GM18499 (cell line): ENCODE results near the gene SLC45A1.

Experiments used
- ATAC-seq: cut with Tn5 transposase; IDR thresholded peaks from one replicate; pipeline ENCODE4 v1.9.1; 2021; ENCODE audit warnings: moderate number of reproducible peaks; ENCODE audit not compliant: insufficient read depth, unreplicated experiment

Gene SLC45A1

DNA sequence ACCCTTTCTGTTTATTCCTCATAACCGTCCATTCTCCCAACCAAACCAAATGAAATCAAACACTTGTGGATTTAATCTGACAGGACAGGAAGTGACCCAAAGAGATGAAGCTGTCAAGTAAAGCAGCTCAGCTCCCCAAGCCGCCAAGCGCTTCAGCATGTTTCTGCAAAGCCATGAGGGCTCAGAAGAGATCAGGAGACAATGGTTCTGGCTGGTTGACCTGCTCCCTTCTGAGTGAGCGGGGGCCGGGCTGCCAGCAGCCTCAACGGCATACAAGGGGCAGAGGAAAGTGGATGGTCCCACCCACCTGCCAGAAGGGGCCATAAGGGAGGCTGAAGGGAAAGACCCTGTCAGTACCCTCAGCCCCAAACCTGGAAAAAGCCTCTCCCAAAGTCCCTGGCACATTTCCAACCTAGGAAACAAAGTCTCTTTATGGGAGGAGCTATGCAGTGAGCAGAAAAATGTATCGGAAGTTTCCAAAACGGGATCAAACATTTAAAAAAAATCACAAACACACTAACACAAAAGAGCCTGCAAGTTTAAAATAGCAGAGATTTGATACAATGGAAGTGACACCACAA is 45.4 kb downstream of the SLC45A1 start:
- ATAC-seq = no peak

DNA sequence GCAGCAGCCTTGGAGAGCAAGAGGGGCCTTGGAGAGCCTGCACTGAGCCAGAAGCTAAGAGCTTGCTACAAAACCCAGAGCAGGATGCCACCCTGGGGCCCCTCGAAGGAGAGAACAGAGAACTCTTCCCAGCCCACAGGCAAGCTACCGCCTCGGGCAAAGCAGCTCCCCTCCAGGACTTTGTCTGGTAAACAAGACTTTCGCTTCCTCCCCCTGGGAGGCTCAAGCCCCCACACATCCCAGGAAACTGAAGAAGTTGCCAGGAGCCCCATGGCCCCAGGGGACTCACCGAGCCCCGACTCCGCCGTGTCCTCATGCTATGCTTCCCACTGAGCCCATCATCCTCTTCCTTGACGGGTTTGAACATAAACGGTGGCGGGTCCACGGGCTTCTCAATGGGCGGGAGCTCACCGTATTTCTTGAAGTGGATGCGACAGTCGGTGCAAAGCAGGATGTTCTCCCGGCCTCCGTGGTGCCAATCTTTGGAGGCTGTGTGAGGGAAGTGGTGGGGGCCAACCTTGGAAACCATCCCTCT is 45.9 kb downstream of the SLC45A1 start:
- ATAC-seq = no peak

DNA sequence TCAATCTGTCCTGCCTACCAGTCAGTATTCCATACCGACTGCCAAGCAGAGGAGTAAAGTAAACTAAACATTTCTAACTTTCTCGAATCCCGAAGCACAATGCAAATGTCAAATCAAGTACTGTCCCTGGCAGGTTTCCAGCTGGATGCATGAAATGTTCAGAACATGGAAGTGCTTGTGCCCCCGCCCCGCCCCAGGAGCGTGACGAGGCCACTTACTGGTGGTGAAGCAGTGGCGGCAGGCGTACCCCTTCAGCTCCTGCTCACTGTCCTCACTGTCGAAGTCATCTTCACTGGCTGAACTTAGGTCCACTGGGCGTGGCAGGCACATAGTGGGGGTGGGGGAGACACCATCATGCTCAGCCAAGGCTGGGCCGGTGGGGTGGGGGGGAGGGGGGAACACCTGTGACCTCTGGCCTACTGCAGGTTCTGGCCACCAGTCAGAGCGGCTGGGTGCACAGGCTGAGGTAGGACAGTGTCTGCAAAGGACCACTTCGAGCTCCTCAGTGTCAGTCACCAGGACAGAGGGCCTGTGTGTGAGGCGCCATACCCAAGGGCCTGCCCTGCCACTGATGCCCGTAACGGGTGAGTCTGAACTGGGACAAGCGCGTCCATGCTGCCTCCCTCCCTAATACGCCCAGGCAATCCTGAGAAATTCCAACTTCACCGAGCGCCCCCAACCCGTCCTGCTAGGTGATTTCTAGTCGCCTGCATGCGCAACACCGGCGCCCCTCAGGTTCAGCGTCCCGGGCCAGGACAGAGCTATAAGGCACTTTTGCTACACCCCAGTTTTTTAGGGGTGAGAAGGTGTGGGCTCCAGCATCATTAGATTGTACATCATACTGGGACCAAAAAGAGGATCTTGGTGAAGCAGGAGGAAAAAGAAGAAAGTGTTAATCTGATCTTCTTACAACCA is 46.9 kb downstream of the SLC45A1 start:
- ATAC-seq = no peak

DNA sequence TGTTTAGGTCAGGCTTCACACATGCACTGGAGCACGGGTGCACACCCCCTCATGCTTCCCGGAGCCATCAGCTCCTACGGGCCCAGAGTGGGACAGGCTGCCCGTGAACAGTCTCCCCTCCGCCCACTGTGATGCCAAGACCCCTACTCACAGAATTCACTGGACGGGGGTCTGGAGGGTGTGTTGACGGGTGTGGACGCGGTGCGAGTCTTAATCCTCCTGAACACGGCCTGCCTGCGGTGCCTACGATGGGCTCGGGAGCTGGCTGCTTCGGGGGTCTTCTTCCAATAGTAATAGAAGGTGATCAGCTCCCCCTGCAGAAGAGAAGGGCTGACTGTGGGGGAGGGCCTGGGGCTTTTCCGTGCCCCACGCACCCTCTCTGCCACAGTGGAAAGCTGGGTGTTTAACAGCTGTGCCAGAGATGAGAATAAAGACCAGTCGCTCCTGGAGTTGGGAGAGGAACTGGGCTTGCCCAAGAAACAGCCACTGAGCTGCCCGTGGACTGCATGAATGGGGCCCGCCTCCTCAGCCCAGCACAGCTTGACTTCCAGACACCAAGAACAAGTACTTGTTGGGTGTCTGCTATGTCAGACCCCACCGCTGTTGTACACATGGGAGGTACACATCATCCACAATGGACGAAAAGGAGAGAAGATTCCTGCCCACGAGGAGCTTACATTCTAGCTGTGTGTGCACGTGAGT is 47.9 kb downstream of the SLC45A1 start:
- ATAC-seq = no peak

DNA sequence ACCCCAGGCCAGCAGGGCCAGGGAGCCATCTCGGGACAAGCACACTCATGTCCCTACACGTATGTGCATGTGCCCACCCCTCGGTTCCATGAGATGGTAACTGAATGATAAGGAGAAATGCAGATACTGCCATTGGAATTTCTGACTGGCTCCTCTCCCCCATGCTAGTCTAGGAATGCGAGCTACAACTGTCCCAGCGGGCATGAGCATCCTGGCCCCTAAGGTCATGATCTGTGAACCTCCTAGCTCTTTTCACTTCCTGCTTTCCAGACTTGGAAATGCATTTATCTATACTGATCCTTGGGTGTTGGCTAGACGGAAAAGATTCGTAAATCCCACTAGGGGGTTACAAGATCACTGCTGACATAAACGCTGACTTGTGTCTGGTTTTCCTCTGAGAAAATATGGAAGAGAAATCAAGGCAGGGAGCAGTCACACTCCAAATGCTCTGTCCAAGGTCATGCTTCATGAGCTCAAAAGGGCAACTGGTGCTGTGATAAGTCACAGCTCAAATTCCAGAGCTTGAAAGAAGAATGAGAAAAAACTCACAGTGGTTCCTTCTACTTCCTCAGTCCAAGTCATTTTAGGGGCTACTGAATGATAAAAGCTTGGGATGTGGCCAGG is 49.8 kb downstream of the SLC45A1 start:
- no peak for ATAC-seq

DNA sequence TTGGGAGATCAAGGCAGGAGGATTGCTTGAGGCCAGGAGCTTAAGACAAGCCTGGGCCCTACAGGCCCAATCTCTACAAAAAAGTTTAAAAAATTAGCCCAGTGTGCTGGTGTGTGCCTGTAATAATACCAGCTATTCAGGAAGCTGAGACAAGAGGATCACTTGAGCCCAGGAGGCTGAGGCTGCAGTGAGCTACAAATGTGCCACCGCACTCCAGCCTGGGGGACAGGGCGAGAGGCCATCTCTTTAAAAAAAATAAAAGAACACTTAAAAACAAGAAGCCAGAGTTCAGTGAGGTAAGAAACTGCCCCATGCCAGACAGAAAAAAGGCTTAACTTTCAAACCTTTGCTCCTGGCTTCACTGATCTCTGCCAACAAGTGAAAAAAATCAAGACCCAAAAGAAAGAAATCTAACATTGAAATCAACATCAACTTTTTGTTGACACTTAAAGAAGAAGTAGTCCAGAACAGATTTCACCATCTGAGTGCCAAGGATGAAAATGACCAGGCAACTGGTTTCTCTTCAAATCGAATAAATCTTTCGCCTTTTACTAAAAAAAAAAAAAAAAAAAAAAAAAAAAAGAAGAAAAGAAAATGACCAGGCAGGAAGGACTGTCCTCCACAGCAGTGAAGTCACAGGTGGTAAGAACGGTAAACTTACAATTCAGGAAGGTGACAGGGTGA is 51.2 kb downstream of the SLC45A1 start:
- no peak for ATAC-seq

DNA sequence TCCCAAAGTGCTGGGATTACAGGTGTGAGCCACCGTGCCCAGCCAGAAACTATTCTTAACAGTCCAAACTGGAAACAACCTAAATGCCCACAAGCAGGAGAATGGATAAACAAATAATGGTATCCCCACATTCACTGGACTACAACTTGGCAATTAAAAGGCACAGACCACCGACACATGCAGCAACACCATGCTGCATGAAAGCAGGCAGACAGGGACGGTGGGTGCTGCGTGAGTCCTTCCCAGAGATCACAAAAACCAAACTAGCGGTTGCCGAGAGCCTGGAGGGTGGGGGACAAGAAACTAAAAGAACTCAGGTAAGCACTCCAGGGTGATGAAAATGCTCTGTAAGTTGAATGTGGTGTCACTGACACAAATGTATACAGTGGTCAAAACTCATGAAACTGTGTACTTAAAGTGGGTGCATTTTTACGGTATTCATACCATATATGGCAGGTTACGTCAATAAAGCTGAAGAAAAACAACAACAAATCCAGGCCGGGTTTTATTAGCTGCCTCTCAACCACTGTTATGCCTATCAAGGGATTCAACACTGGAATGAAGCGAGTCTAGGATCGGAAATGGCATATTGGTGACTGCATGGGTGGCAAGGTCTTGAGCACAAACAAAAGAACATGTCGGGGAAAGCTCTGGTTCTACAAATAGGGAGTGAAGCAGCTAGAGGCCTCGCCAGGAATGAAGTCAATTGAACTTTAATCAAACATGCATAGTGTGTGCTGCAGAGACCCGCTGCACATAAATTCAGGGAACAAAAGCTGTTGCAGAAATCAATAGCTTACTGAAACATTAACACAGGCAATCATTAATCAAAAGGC is 52.4 kb downstream of the SLC45A1 start:
- no peak for ATAC-seq

DNA sequence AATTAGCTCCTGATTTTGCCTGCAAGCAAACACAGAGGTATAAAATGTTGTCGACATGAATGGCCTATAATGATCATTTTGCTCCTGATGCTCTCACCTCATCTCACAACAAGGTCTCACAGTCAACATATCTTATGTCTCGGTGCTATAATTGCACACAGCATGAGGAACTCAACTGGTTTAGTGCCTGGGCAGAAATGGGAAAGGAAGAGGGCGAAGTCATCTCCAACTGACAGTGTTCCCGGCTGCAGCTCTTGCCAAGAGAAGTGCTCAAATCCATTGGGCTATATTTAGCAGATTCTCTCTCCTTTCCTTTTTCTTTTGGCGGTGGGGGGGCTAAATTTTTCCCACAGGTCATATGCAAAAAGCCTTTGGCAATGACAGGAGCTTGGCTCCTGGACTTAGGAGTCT is 53.0 kb downstream of the SLC45A1 start:
- ATAC-seq = no peak

DNA sequence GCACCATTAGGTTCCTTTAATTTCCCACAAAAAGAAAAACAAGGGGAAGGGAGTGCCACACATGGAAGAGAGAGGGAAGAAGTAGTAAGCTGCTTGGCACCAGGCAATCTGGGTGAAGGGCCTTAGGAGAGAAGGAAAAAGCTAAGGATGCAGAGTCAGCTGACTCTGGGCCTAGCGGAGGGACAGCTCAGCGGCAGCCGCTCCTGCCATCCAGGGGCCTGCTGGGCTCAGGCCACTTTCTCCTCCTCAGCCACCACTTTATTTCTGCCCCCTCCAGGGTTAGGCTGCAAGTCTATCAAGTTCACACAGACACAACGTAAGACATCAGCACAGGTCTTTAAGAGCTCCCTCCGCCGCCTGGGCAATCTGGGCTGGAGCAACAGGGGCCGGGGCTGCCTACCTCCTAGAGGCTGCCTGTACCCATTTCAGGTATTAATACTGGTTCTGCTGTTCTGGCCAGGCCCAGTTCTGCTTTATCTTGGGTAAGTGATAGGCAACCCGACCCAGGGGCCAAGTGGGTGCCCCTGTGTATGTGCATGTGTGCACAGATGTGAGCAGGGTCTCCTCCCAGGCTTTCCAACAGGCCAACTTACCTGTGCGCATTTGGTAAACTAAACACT is 53.6 kb downstream of the SLC45A1 start:
- no peak for ATAC-seq

DNA sequence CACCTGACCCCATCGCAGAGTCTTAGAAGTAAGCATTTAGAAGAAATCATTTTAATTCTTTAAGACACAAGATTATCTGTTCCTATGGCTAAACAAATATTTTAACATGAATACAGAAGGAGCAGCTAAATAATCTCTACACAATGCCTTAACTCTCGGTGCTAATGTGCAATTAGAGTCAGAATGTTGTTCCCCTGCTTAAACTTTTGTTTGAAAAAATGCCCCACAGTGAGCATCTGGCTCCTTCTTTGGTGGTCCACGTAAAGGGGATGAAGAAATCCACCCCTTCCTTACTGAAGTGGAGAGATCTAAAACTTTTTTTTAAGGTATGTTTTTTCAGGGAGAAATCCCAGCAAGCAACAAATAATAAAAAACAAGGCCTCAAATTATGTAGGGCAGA is 55.2 kb downstream of the SLC45A1 start:
- ATAC-seq = no peak

DNA sequence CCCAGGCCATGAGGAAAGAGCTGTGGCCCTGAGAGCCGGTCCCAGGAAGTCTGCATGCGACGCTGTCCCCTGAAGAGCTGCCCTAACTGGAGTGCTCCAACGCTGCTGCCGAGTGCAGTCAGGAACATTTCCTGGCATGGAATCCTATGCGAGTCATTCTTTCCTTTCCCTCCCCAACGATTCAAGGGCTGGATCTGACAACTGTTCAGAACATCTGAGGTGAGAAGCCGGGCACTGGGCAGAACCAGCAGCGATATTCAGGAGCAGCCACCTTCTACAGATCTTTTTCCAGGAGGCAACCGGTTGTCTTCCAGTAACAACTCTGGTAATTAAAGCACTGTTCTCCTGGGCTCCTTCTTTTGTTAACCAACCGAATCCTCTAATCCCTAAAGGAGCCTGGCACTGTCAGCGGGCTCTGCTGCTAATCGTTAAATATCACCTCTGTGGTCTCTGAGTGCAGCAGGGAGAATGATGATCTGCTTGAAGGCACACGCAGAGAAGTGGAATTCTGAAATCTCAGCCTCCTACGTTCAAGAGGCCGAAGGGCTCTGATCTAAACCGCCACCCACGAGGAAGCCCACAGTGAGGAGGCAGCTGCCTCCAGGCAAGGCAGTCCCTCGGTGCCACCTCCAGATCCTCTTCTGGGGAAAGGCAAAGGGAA is 55.8 kb downstream of the SLC45A1 start:
- ATAC-seq = no peak

DNA sequence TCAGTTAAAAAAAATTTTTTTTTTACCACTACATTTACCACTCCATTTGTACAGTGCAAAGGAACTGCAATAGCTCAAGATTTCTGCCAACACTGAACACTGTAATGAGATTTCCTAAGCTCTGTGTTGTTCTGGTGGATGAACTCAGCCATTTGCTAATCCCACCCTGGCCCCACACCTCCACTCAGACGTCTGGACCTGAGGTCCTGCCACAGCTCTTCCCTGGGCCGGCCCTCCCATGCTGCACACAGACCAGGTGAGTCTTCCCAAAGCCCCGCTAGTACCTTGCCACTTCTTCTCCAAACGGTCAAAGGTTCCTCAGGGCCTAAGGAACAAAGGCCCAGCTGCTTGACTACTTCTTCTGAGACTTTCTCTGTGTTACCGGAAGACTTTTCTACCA is 56.4 kb downstream of the SLC45A1 start:
- no peak for ATAC-seq

DNA sequence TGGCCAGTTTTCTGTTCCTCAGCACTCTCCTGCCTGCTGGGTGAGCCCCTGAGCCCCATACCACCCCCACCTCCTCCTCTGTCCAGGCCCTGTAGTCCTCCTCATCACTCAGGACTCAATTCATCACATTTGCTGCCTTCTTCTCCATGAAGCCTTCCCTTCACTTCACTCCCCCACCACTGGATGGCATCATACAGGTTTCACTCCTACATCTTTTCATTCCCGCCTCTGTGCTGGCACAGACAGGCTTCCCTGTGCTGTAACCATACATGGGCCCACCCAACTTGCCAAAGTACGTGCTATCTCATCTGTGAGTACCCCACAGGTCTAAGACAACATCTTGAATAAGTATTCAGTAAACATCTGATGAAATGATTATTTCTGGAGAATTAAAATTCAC is 56.9 kb downstream of the SLC45A1 start:
- no peak for ATAC-seq

DNA sequence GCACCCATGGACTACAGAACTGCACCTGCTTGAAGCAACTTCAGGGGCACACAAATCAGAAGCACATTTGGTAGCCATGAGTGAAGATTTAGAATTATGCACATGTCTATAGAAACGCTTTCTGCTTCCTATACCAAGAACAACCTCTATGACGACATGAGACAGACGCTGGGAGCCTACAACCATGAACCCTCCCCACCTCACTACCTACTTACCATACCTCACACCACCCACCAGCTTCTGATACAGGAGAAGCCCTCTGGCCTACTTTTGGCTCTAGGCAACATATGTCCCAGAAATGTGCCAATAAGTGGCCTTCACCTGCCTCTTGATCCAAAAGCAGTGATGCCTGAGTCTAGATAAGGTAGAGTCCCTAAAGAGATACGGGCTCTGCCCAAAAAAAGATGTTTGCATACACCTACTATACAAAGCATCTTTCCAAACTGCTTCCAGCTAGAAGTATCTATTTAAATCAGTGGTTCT is 58.5 kb downstream of the SLC45A1 start:
- no peak for ATAC-seq

DNA sequence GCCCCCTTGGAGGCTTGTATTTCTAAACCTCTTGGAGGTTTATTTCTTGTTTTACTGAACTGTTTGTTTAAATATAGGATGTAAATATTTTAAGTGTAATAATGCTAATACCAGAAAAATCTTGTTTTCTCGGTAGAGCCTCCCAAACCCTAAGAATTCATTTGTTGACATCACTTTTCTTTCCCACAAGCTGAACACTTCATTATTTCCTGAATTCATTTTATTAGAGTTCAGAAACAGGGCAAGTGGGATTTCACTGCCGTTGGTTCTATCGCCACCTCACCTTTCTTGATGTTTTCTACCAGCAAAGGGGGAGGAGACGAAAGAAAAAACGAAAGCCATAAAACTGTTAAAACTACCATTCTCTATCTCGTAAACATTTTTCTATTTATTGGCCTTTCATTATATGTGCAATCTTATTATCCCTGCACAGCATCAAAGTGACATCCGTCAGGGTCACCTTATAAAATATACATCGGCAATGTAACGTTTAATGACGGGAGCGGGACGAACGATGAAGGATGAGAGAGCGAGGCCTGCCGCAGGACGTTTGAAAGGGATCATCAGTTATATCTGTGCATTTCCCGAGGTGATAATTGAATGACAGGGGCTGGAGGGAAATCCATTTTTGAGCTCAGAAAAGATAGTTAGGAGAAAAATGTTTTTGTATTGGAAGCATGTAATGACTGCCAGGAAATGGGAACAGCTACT is 59.5 kb downstream of the SLC45A1 start:
- no peak for ATAC-seq

DNA sequence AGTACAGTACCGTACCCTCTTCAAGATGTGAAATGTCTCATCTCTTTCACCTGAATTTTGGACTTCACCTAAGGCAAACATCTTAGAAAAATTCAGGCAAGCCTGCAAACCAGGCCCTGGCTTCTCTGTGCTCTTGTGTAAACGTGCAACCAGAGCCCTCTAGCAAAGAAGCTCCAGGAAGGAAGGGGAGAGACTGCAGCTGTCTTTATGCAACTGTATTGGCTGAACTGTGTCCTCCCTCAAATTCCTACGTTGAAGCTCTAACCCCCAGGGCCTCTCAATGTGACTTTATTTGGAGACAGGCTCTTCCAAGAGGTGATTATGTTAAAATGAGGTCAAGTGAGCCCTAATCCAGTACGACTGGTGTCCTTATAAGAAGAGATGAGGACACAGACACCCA is 60.3 kb downstream of the SLC45A1 start:
- ATAC-seq = no peak

DNA sequence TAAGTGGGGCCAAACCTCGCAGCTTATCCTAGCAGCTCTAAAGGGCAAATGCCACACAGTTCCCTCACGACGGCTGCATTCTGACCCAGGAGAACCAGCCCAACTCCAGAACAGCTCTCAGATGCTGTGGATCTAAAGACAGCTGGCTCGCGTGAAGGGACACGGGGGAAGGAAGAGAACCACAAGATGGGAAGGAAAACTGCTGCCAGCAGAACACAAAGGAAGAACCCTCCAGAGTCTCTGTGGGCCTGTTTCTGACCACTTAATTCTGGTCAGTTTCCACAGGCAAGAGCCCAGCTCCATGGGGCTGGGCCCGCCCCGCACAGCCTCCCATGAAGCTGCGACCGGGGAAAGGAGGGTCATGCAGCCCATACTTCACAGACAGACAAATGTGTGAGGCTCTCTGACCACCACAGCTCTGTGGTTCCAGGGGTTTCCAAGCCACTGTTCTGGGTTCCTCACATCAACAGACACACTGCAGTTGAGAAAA is 61.1 kb downstream of the SLC45A1 start:
- no peak for ATAC-seq
